Activated CD4-positive, alpha-beta T cell treated with anti-CD3 and anti-CD28 coated beads, Interleukin-10, Interleukin-2, amounts not matched to agents 100 ng/mL and 50 ng/mL, durations not matched to agents 16 hours and 8 hours (primary cell): Measurements from ENCODE around the gene ATM.

Experiments
- DNase-seq: peaks from one replicate; pipeline ENCODE4 v3.0.0-alpha.2; 2020

The ATM gene, protein sequence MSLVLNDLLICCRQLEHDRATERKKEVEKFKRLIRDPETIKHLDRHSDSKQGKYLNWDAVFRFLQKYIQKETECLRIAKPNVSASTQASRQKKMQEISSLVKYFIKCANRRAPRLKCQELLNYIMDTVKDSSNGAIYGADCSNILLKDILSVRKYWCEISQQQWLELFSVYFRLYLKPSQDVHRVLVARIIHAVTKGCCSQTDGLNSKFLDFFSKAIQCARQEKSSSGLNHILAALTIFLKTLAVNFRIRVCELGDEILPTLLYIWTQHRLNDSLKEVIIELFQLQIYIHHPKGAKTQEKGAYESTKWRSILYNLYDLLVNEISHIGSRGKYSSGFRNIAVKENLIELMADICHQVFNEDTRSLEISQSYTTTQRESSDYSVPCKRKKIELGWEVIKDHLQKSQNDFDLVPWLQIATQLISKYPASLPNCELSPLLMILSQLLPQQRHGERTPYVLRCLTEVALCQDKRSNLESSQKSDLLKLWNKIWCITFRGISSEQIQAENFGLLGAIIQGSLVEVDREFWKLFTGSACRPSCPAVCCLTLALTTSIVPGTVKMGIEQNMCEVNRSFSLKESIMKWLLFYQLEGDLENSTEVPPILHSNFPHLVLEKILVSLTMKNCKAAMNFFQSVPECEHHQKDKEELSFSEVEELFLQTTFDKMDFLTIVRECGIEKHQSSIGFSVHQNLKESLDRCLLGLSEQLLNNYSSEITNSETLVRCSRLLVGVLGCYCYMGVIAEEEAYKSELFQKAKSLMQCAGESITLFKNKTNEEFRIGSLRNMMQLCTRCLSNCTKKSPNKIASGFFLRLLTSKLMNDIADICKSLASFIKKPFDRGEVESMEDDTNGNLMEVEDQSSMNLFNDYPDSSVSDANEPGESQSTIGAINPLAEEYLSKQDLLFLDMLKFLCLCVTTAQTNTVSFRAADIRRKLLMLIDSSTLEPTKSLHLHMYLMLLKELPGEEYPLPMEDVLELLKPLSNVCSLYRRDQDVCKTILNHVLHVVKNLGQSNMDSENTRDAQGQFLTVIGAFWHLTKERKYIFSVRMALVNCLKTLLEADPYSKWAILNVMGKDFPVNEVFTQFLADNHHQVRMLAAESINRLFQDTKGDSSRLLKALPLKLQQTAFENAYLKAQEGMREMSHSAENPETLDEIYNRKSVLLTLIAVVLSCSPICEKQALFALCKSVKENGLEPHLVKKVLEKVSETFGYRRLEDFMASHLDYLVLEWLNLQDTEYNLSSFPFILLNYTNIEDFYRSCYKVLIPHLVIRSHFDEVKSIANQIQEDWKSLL (N-terminal part only)

DNA sequence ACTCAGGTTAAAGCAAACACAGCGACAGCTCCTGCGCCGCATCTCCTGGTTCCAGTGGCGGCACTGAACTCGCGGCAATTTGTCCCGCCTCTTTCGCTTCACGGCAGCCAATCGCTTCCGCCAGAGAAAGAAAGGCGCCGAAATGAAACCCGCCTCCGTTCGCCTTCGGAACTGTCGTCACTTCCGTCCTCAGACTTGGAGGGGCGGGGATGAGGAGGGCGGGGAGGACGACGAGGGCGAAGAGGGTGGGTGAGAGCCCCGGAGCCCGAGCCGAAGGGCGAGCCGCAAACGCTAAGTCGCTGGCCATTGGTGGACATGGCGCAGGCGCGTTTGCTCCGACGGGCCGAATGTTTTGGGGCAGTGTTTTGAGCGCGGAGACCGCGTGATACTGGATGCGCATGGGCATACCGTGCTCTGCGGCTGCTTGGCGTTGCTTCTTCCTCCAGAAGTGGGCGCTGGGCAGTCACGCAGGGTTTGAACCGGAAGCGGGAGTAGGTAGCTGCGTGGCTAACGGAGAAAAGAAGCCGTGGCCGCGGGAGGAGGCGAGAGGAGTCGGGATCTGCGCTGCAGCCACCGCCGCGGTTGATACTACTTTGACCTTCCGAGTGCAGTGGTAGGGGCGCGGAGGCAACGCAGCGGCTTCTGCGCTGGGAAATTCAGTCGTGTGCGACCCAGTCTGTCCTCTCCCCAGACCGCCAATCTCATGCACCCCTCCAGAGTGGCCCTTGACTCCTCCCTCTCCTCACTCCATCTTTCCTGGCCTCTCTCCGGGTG, at the start of gene ATM, which contains the start of gene NPAT:
ATM (plus strand) TSS at position 494 of the 774 bp plus-strand sequence. CDS start 4,558 bp downstream, outside the sequence.
NPAT (minus strand) TSS at position 65 of the 774 bp plus-strand sequence. CDS start 102 bp downstream, outside the sequence.
- peak; percentile 99 for DNase-seq

DNA sequence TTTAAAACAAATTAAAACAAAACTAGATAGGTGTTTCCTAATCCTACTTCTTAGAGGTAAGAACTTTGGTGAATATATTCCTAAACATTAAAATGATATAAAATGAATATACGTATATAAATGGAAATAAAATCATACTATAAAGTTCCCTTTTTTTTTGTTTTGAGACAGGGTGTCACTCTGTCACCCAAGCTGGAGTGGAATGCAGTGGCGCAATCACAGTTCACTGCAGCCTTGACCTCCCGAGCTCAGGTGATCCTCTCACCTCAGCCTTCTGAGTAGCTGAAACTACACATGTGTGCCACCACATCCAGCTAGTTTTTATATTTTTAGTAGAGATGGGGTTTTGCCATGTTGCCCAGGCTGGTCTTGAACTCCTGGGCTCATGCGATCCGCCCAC, 45.3 kb upstream of the ATM start:
- no peak for DNase-seq

DNA sequence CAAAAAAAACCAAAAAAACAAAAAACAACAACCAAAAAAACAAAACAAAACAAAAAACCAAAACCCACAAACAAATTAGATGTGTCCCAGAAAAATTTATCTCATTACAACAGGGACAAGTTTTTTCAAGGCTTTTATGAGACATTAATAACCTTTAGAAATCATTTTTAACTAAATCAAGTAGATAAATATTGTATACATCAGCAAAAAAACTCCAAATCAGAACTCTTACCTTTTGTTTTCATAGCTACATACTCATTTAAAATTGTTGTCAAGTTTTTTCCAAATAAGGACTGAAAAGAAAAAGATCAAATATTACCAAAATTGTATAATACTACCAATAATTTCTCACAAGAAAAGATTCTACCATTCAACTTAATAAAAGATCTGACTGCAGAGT, 29.1 kb upstream of the ATM start:
- DNase-seq = no peak

DNA sequence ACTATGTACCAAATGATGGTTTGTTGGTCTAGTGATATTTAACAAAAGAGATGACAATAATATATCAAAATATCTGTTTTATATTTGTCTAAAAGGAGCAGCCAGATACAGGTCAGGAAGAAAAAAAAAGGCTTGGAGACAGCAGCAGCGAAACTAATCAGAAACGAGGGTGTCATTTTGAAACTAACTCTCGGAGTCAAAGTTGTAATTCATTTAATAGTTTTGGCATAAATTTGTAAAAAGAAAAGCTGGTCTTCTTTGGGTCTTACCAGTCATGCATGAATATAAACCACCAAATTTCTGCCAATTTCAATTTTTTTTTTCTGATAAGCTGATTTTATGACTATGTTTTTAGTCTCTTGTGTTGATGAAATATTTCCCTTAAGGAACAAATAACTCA, 26.0 kb upstream of the ATM start:
- peak; percentile 67 for DNase-seq

DNA sequence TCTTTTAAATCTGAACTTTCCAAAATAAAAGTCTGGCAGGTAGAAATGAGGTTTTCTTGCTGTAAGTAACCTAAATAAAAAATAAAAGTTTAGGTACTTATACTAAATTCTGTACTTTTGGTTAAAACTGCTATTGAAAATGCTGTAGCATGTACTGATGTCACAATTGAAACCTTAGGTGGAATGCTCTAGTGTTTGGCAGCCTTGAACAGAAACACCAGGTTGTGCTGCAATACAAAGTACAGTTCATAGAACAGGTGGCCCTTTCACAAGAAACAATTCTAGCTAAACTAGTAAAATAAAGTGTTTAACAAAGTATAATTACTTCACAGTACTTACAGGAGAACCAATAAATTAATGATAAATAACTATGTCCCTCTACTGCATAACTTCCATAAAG, 25.5 kb upstream of the ATM start:
- DNase-seq = peak; percentile 38

DNA sequence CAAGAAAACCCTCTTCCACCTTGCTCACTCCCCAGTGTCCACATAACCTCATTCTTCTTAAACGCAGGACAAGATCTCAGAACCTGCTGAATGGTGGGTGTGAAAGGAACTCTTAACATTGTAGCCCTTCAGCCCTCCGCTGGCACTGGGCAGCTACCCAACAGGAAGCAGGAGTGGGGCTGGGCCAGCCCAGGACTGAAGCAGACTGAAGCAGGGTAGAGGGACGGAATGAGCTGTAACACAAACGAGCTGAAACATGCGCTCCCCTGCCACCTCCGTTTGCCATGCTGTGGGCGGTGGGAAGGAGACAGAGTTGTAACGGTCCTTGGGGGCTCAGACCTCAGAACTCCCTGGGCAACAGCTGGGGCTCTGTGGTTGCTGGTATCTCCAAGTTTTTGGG, 24.0 kb upstream of the ATM start:
- DNase-seq = no peak

DNA sequence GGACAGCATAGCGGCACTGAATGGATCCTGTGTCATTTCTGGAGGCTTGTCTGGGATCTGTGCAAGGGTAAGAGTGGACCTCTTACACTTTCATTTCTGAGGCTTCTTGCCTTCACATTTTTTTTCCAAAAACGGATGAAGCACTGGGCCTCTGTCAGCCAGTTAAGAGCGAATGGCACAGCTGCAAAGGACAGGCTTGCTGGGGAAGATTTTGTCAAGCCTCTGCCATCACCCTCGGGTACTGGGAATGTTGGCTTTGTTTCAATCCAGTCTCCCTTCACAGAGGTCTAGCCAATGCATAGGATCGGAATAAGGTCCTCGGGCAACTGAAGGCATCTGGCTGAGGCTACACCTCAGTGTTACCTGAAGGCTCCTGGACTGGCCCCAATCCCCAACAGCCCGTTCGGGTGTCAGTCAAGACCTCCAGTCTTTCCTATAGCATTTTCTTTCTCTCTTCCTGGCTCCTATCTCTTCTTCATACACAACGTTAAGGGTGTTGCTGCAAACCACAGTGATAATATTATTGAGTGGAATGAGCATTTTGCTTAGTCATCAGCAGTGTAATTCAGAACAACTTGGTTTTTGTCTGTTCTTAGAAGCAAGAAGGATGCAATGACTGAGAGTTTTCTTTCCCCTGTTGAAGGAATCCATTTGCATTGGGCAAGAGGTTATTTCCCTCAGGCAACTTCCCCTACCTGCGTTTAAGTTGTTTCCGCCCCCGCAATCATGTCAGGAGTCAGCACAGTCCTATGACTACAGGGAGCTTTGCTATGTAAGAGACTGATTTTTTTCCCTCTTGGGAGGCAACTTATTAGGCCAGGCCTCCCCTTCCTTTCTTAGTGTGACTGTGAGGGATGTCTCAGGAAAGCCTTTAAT, 23.2 kb upstream of the ATM start:
- DNase-seq = peak; percentile 82

DNA sequence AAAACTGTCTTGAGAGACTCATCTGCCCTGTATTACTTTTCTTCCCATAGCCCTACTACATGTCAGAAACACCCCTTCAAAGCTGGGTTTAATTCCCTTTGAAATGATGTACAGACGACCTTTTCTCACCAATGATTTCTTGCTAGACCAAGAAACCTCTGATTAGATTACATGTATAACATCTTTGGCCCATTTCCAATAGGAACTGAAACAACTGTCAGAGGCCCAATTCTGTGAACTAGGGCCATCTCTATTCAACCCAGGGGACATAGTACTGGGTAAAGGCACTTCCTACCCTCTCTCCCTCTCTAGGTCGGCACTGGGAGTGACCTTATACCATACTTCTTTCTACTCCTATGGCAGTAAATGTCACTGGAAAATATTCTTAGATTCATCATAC, 19.8 kb upstream of the ATM start:
- DNase-seq = no peak

DNA sequence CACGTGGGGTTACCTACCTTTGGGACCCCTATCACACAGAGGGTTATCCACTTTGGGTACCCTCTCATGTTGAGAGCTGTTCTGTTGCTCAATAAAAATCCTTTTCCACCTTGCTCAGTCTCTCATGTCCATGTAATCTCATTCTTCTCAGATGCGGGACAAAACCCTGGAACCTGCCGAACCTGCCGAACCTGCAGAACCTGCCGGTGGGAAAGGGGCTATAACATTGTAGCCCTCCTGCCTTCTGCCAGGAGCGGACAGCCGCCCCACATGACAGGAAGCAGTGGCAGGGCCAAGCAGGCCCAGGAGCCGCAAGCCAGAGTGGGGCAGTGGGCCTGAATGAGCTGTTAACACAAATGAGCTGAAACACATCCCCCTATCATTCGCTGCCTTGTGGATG, 18.5 kb upstream of the ATM start:
- DNase-seq = no peak

DNA sequence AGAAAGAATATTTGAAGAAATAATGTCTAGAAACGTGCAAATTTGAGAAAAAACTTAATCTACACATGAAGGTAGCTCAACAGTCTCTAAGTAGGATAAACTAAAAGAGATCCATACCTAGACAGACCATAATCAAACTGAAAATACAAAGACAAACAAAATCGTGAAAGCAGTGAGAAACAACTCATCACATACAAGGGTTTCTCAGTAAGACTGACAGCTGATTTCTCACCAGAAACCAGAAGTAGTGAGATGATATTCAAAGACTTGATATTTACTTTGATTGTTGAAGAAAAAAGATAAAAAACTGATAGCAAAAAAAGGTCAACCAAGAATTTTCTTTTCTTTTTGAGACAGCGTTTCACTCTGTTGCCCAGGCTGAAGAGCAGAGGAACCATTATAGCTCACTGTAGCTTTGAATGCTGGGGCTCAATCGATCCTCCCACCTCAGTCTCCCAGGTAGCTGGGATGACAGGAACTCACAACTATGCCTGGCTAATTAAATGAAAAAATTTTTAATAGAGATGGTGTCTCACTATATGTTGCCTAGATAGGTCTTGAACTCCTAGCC, 17.9 kb upstream of the ATM start:
- DNase-seq = peak; percentile 62

DNA sequence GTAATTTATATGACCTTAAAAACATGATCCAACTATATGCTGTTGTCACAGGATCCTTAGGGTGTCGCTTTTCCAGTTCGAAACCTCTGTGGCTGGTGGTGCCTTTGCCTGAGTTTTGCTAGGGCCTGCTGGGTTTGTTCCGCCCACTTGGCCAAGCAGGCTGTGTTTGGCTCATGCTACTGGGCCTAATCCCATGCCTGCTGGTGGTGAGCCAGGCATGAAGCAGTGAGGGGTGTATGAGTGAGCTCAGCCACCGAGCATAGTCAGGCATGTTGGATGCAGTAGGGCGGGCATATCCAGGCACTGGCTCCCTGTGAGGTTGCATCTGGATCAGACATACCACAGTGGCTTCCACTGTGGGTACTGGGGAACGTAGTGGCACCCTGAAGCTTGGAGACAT, 16.7 kb upstream of the ATM start:
- DNase-seq = no peak

DNA sequence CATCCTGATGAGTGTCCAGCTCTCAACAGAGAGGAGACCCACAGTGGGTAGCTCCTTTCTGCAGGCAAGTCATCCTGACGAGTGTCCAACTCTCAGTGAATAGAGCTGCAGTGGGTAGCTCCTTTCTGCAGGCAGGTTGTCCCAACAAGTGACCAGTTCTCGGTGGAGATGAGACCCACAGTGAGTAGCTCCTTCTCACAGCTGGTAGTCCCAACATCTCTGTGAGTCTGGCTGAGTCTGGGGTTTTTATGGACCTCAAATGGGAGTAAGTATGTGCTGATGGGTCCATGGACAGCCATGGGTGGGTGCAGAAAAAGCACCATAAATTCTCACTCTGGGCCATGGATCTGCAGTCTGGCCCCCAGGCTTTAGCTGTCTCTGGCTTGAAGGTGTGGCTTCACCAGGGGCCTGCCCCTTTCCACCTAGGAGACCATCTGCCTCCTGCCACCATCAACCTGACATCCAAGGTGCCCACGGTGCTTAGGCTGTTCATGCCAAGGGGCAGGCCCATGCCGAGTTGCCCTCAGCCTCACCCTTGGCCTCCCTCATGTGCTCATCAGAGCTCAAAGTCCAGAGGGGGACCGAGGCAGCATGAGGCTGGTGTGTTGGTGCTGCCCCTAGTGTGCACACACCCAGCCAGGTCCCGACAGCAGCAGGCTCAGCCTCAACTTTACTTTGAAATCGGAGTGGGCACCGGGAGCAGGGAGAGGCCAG, 15.7 kb upstream of the ATM start:
- no peak for DNase-seq

DNA sequence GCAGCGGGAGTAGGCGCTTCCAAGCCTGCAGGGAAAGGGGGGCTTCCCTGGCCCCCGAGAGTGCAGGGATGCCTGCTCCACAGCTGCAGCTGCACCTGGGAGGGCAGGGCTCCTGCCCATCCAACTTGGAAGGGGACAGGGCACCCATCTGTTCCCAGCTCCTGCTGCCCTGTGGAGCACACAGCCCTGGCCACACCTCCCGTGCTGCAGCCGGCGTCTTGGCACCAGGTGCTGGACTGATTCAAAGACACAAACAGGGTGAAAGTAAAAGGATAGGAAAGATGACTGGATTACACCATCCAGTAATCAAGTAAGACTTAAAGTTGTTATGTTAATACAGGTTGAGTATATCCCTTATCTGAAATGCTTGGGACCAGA, 15.2 kb upstream of the ATM start:
- no peak for DNase-seq

DNA sequence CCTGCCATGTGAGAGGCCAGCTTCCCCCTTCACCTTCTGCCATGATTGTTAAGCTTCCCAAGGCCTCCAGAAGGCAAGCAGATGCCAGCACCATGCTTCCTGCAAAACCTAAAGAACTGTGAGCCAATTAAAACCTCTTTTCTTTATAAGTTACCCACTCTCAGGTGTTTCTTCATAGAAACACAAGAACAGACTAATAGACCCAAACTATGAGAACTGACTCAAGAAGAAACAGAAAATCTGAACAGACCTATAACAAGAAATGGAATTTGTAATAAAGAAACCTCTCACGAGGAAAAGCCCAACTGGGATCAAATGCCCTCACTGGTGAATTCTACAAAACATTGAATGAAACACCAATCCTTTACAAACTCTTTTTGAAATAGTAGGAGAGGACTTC, 12.4 kb upstream of the ATM start:
- DNase-seq = no peak

DNA sequence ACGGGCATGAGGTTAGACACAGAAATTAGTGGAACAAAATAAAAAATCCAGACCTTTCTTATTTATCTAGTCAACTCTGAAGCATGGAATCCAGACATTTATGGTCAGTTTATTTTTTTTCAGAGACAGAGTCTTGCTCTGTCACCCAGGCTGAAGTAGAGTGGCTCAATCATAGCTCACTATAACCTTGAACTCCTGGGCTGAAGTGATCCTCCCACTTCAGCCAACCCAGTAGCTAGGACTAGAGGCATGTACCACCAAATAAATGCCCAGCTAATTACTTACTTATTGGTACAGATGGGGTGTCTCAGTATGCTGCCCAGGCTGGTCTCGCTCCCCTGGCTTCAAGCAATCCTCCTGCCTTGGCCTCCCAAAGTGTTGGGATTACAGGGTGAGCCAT, 9.1 kb upstream of the ATM start:
- DNase-seq = no peak

DNA sequence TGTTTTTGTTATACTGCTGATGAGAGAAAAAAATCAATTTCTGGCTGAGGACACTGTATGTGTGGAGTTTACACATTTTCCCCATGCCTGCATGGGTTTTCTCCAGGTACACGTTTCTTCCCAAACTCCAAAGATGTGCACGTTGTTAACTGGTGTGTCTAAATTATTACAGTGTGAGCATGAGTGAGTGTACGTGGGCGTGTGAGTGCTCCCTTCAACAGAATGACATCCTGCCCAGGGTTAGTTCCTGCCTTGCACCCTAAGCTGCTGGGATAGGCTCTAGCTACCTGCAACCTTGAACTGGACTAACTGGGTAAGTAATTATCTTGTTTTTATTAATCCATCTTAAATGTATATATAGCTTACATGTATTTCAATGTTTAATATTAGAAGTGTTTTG, 5.9 kb upstream of the ATM start:
- DNase-seq = no peak

DNA sequence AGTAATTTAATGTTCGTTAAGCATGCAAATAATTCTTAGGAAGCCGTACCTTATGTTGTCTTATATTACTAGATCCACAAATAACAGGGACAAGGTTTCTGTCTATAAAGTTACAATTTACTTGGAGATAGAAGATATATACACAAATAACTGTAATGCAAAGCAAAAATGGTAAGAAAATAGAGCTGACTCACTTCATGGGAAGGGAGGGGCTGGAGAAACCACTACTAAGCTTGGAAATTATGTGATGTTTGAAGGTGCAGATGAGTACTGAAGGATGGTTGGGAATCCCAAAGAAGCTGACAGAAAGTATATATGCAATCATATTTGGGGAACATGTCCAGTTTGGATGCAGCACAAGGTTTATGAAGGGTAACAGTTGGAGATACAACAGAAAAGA, 4.4 kb upstream of the ATM start:
- no peak for DNase-seq

DNA sequence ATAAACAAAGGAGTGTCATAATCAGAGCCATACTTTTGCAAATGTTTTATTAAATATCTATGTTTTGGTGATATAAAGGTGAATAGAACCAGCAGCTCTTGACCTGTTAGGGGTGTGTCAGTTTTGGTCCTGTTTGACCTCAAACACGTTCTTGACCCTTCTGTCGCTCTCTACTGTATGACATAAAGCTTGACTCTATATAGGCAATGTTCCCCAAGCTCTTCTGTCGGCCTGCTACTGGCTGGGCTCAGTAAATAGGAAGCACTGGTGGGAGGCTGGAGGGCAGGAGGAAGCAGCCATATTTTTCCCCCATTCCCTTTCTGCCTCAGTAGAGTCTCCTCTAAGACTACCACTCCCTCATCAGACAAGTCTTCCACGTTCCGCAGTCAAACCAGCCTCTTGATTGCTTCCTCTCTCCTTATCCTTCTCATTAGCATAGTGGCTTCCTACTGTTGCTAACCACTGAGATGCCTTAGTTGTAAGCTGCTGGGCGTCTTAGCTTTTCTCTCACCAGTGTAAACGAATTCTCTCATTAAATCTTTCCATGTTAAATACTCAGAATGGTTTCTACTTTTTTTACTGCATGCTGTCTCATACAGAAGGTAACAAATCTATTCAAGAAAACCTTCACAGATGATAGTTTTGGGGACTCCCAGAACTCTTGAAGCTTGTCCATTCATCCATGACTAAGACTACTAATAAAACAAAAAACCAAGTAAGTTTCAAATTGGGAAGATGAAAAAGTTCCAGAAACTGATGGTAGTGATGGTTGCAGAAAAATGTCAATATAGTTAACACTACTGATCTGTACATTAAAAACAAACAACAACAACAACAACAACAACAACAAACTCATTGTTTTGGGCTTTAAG, 3.7 kb upstream of the ATM start:
- DNase-seq = no peak

DNA sequence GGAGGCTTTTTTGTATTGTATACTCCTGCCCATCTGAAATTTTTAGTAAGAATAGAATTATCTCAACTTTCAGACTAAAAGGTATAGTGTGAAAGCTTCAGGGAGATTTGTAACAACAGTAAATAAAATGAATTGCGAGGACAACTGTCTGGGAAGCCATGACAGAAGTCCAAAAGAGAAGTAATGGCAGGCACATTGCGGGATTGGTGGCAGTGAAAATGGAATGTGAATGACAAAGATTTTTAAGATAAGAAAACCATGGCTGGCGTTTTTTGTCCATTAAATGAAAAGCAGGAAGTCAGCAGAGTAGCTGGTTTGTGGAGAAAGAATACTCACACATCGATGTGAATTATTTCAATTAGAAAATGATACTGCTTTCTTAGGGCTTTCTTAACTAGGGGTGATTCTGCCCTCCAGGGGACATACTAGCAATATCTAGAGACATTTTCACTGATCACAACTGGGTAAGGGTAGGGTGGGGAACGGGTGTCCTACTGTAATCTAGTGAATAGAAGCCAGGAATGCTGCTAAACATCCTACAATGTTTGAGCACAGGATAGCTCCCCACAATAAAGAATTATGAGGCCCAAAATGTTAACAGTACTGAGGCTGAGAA, 2.0 kb upstream of the ATM start:
- no peak for DNase-seq
